K562 (cell line): ENCODE results near the gene PAPSS2. TPM values are rescaled to one million over a fixed set of nuclear protein-coding genes. Genes with fewer than 3 reads are reported as not detected.

ENCODE experiments used
- ATAC-seq: fragments of 200-7000 bp; cut with Tn5 transposase; 3 replicates; pipeline ENCODE4 v1.9.1; 2020; ENCODE audit warnings: moderate library complexity
- BruUV-seq: library from RNA; stranded (reverse); fragments of 400-500 nt; replicated peaks from 2 replicates; lab custom pipeline; 2021; lab: Mats Ljungman, UMichigan
- CTCF ChIA-PET: fragments of 300-600 bp; formaldehyde crosslinking; extraction: SDS; loops from one replicate; lab custom pipeline; 2021; ENCODE audit warnings: low intra/inter-chr PET ratio; lab: Yijun Ruan, JAX
- POLR2A ChIA-PET: fragments of 300-600, 350-650 bp; sonication (Branson Sonifier 250); formaldehyde crosslinking; extraction: SDS; loops from one replicate; lab custom pipeline; 2021; ENCODE audit warnings: antibody characterized with exemption, inconsistent platforms; lab: Yijun Ruan, JAX
- DNase-seq, 4 experiments: peaks; one replicate each; pipeline versions ENCODE4 v3.0.0 to v3.0.0-alpha.2; 2011 to 2018; ENCODE audit warnings: low spot score in 3 of 4, mixed read lengths in 3 of 4; ENCODE audit errors: extremely low read depth in 1 of 4
- FAIRE-seq: peaks from 2 replicates; lab custom pipeline; 2011; peaks lifted over from hg19 to GRCh38; lab: Jason Lieb, UNC
- H2AFZ ChIP-seq: 2 replicates; pipeline ENCODE4 v1.6.0; 2011; ENCODE audit warnings: low read depth, low read length, control low read depth, inconsistent platforms
- H3K27ac ChIP-seq: fragments of 200-600 bp; 3 replicates; pipeline ENCODE4 v1.8.0; 2011; ENCODE audit warnings: low read depth, mild to moderate bottlenecking, control low read depth, inconsistent platforms, low read length, moderate library complexity, mixed read lengths; ENCODE audit errors: extremely low read depth
- H3K27me3 ChIP-seq, 2 experiments: fragments of 300-600 bp in 1 of 2; 2 replicates in 1 of 2; 3 replicates in 1 of 2; pipeline versions ENCODE4 v1.6.0 to v1.8.0; 2011; ENCODE audit warnings: inconsistent platforms in 2 of 2, low read length in 2 of 2, mild to moderate bottlenecking in 1 of 2, mixed read lengths in 1 of 2, moderate library complexity in 1 of 2; ENCODE audit not compliant: control insufficient read depth in 2 of 2, insufficient read depth in 2 of 2
- H3K36me3 ChIP-seq: fragments of 300-600 bp; 3 replicates; pipeline ENCODE4 v1.8.0; 2011; ENCODE audit warnings: mild to moderate bottlenecking, low read length, inconsistent platforms; ENCODE audit not compliant: control insufficient read depth, insufficient read depth
- H3K4me1 ChIP-seq, 2 experiments: fragments of 200-600 bp in 1 of 2; replicated peaks in 1 of 2; 2 replicates in 1 of 2; 3 replicates in 1 of 2; pipeline versions ENCODE4 v1.5.1 to v1.8.0; 2011; ENCODE audit warnings: inconsistent platforms in 2 of 2, low read length in 2 of 2, mild to moderate bottlenecking in 1 of 2, mixed read lengths in 1 of 2, moderate library complexity in 1 of 2; ENCODE audit not compliant: control insufficient read depth in 2 of 2, insufficient read depth in 2 of 2
- H3K4me2 ChIP-seq: 2 replicates; pipeline ENCODE4 v1.6.1; 2011; ENCODE audit warnings: low read length, control low read depth, inconsistent platforms, mixed read lengths; ENCODE audit not compliant: insufficient read depth
- H3K4me3 ChIP-seq: fragments of 200-600 bp; sonication (generic), shearing (Covaris generic); 2 replicates; pipeline ENCODE4 v1.5.1; 2016; ENCODE audit warnings: control low read depth, inconsistent platforms
- H3K79me2 ChIP-seq: fragments of 200-600 bp; 3 replicates; pipeline ENCODE4 v1.8.0; 2011; ENCODE audit warnings: low read length, inconsistent platforms; ENCODE audit not compliant: control insufficient read depth, insufficient read depth
- H3K9ac ChIP-seq, 2 experiments: 2 replicates each; pipeline versions ENCODE4 v1.6.0 to v1.6.1; 2011; ENCODE audit warnings: low read depth in 2 of 2, low read length in 2 of 2, control low read depth in 1 of 2, inconsistent platforms in 1 of 2, mild to moderate bottlenecking in 1 of 2, mixed read lengths in 1 of 2; ENCODE audit not compliant: insufficient read depth in 1 of 2
- H3K9me1 ChIP-seq: one replicate; pipeline ENCODE4 v1.6.0; 2011; ENCODE audit warnings: inconsistent platforms, mild to moderate bottlenecking, low read length, moderate library complexity; ENCODE audit not compliant: control insufficient read depth, insufficient read depth
- H3K9me3 ChIP-seq: replicated peaks from 2 replicates; pipeline ENCODE4 v1.5.1; 2011; ENCODE audit warnings: low read depth, low read length, inconsistent platforms; ENCODE audit not compliant: control insufficient read depth, insufficient read depth
- H4K20me1 ChIP-seq: replicated peaks from 2 replicates; pipeline ENCODE4 v1.6.1; 2011; ENCODE audit warnings: low read length, inconsistent platforms, mixed read lengths; ENCODE audit not compliant: control insufficient read depth, insufficient read depth
- ARID3A ChIP-seq: IDR thresholded peaks from 2 replicates; pipeline ENCODE4 v1.6.1; 2012; ENCODE audit warnings: low read depth, low read length, improper control_type of control experiment, borderline replicate concordance
- CHD4 ChIP-seq: fragments of 200-600 bp; sonication (generic); IDR thresholded peaks from 3 replicates; pipeline ENCODE4 v1.6.1; 2012; ENCODE audit warnings: low read depth, mild to moderate bottlenecking, mixed read lengths, low read length, inconsistent platforms; ENCODE audit not compliant: insufficient read depth, insufficient replicate concordance, poor library complexity, severe bottlenecking
- CREBBP ChIP-seq: IDR thresholded peaks from one replicate; pipeline ENCODE4 v1.6.1; 2012; ENCODE audit warnings: low read depth, mild to moderate bottlenecking, control low read depth, inconsistent platforms, low read length
- IFI16 ChIP-seq: fragments of 250-450 bp; sonication (Bioruptor Pico); IDR thresholded peaks from 2 replicates; pipeline ENCODE4 v2.1.2; 2022; ENCODE audit warnings: mild to moderate bottlenecking, inconsistent platforms
- MAFF ChIP-seq: IDR thresholded peaks from 2 replicates; pipeline ENCODE4 v1.6.1; 2012; ENCODE audit warnings: low read length, improper control_type of control experiment
- MAX ChIP-seq: sonication (generic); formaldehyde crosslinking; IDR thresholded peaks from 2 replicates; pipeline ENCODE4 v1.9.0; 2022; ENCODE audit warnings: mild to moderate bottlenecking, missing genetic modification reagents
- MED1 ChIP-seq: sonication (generic); formaldehyde crosslinking; IDR thresholded peaks from 2 replicates; pipeline ENCODE4 v1.8.1; 2023; ENCODE audit warnings: missing genetic modification reagents, borderline replicate concordance
- MLLT1 ChIP-seq, 2 experiments: fragments of 450-650 bp; IDR thresholded peaks; 2 replicates each; pipeline ENCODE4 v1.6.1; 2016
- PHB ChIP-seq: fragments of 250-450 bp; sonication (Bioruptor Pico); IDR thresholded peaks from 2 replicates; pipeline ENCODE4 v1.5.0; 2021
- POLR2A ChIP-seq: fragments of 450-650 bp; conservative IDR thresholded peaks from 2 replicates; pipeline ENCODE4 v1.6.1; 2016
- RHOXF2B ChIP-seq: fragments of 250-450 bp; sonication (Bioruptor Pico); conservative IDR thresholded peaks from 2 replicates; pipeline ENCODE4 v1.5.1; 2021
- RNF219 ChIP-seq: fragments of 250-450 bp; sonication (Bioruptor Pico); IDR thresholded peaks from 2 replicates; pipeline ENCODE4 v1.5.0; 2022; ENCODE audit warnings: mild to moderate bottlenecking
- STAG1 ChIP-seq: sonication (generic); formaldehyde crosslinking; IDR thresholded peaks from 2 replicates; pipeline ENCODE4 v1.5.0; 2020; ENCODE audit warnings: missing genetic modification reagents, borderline replicate concordance
- ZNF408 ChIP-seq: fragments of 250-450 bp; sonication (Bioruptor Pico); IDR thresholded peaks from 2 replicates; pipeline ENCODE4 v1.4.0; 2020; ENCODE audit warnings: low read depth, mild to moderate bottlenecking, moderate library complexity
- ZNF695 ChIP-seq: fragments of 450-650 bp; formaldehyde crosslinking; IDR thresholded peaks from 2 replicates; pipeline ENCODE4 v1.4.0; 2020; ENCODE audit warnings: mild to moderate bottlenecking, moderate library complexity
- WGBS: fragments of 100-300 bp; shearing (Covaris generic); methylation state at CpG from one replicate; pipeline ENCODE4 v1.1.6; 2016; ENCODE audit warnings: low coverage, mixed read lengths; ENCODE audit not compliant: insufficient coverage; ENCODE audit errors: missing lambda C conversion rate; 5-methylcytosine and 5-hydroxymethylcytosine counted together
- in situ Hi-C: fragments of 300-500 bp; cut with MboI; formaldehyde crosslinking; loops from 4 replicates; pipeline ENCODE4 v1.15.0; 2018; ENCODE audit warnings: inconsistent platforms, mixed read lengths
- intact Hi-C: fragments of 100-400 bp; cut with micrococcal nuclease; formaldehyde crosslinking; loops from 2 replicates; pipeline ENCODE4 v1.14.2; 2022
- polyA plus RNA-seq, 8 experiments: library from polyadenylated mRNA; depleted of rRNA in 4 of 8; stranded (reverse) in 5 of 8; unstranded in 3 of 8; fragments of >200 nt; fragmentation: Nextera tagmentation in 2 of 8; fragmentation: Illumina TruSeq in 1 of 8; extraction: Ambion mirVana in 2 of 8; extraction: Trizol in 1 of 8; gene quantifications; 2 replicates each; pipeline versions ENCODE4 v1.2.1 to v1.2.3, GENCODE V29; 2011 to 2014; ENCODE audit warnings: inconsistent platforms in 1 of 8, missing spikeins in 1 of 8
- total RNA-seq, 7 experiments: library from RNA; depleted of rRNA in 6 of 7; stranded (reverse); fragments of >200 nt in 6 of 7; fragmentation: Illumina TruSeq in 2 of 7; extraction: Trizol in 2 of 7; gene quantifications; 2 replicates each; pipeline versions ENCODE4 v1.2.1 to v1.2.3, GENCODE V29; 2011 to 2021; ENCODE audit warnings: low replicate concordance in 1 of 7

The PAPSS2 gene
- total and polyA plus RNA-seq, 9 of the 15 experiments (the other 6 are each of a cell fraction or from before 2014, with no cell fraction given), result 0.01 to 0.29 TPM; not detected in 7

- H3K4me2 ChIP-seq, result no peak overlapping the region
- DNase-seq (no peak), FAIRE-seq (no peak), ATAC-seq (no peak)
- peaks cover 39% of the 10 kb centered on the region; the same call in 1 of the 3 replicates for H3K36me3 ChIP-seq
- WGBS, result 85% methylated on average over 6 of the region's 6 CpGs
- in situ Hi-C loops (no loop called here), intact Hi-C loops (no loop called here)
- no peak overlapping the region for H3K4me3 ChIP-seq
- no peaks in the 10 kb centered on the region for H4K20me1 ChIP-seq
- no peaks in the 10 kb centered on the region for H3K27me3 ChIP-seq
- no peak overlapping the region for H2AFZ ChIP-seq
- peaks cover 3 to 6% of the 10 kb centered on the region in 2 experiments; a peak in 3 of 5 replicates for H3K4me1 ChIP-seq
- no peak overlapping the region for H3K27ac ChIP-seq
- POLR2A ChIA-PET, result interaction anchor here (0.9 to 1.8 kb wide), 2 partner anchors 10 to 14 kb away, joined by 3 to 4 read pairs; no protein-coding TSS in a partner anchor
- CTCF ChIA-PET, result no interaction called here
- H3K9me1 ChIP-seq, result no peaks in the 10 kb centered on the region
- H3K9me3 ChIP-seq, result no peaks in the 10 kb centered on the region
- H3K9ac ChIP-seq, result no peak overlapping the region
- no TSS peak for BruUV-seq
- H3K79me2 ChIP-seq, result no peaks in the 10 kb centered on the region
- TF ChIP-seq MAX (CRISPR knock-in tag), result no peak
- no peak for TF ChIP-seq STAG1 (CRISPR knock-in tag)
- TF ChIP-seq ZNF408 (CRISPR knock-in tag), result no peak
- TF ChIP-seq CHD4, result no peak
- no peak for TF ChIP-seq MLLT1 (IDR thresholded peaks at IDR 0.05)
- TF ChIP-seq RHOXF2B (CRISPR knock-in tag), result no peak
- no peak for TF ChIP-seq MAFF
- no peak for TF ChIP-seq CREBBP
- TF ChIP-seq MED1 (CRISPR knock-in tag), result no peak
- no peak for TF ChIP-seq RNF219 (CRISPR knock-in tag)
- no peak for TF ChIP-seq PHB (CRISPR knock-in tag)
- no peak for TF ChIP-seq ARID3A
- no peak for TF ChIP-seq POLR2A
- TF ChIP-seq IFI16 (CRISPR knock-in tag), result no peak
- no peak for TF ChIP-seq ZNF695 (CRISPR knock-in tag)
Observed at GRCh38 chr10:87760195-87760905, 100.7 kb downstream of the PAPSS2 start.
